ENCODE data around the gene IKZF4.
"Not testable (repeated sequence)": the region's sequence is repeated elsewhere in the genome, so short reads cannot be mapped to it uniquely, and the experiment has no call there.

DNA sequence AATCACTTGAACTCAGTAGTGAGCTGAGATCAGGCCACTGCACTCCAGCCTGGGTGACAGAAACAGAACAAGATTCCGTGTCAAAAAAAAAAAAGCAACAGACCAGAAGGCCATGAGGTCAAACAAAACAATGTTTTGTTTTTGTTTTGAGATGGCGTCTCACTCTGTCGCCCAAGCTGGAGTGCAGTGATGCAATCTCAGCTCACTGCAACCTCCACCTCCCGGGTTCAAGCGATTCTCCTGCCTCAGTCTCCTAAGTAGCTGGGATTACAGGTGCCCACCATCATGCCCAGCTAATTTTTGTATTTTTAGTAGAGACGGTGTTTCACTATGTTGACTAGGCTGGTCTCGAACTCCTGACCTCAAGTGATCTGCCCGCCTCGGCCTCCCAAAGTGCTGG is 57.1 kb downstream of the IKZF4 start:
- not testable (repeated sequence) for TF ChIP-seq EZH2 (IDR thresholded peaks at IDR 0.05; ENCODE audit: borderline replicate concordance, insufficient read depth, low read depth, low read length, poor library complexity, severe bottlenecking)
- TF ChIP-seq, protein P1, sequence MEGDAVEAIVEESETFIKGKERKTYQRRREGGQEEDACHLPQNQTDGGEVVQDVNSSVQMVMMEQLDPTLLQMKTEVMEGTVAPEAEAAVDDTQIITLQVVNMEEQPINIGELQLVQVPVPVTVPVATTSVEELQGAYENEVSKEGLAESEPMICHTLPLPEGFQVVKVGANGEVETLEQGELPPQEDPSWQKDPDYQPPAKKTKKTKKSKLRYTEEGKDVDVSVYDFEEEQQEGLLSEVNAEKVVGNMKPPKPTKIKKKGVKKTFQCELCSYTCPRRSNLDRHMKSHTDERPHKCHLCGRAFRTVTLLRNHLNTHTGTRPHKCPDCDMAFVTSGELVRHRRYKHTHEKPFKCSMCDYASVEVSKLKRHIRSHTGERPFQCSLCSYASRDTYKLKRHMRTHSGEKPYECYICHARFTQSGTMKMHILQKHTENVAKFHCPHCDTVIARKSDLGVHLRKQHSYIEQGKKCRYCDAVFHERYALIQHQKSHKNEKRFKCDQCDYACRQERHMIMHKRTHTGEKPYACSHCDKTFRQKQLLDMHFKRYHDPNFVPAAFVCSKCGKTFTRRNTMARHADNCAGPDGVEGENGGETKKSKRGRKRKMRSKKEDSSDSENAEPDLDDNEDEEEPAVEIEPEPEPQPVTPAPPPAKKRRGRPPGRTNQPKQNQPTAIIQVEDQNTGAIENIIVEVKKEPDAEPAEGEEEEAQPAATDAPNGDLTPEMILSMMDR (IDR thresholded peaks at IDR 0.05), result not testable (repeated sequence)
